Caco-2 (cell line): ENCODE results near the gene FDXR. TPM values are rescaled to one million over a fixed set of nuclear protein-coding genes. Genes with fewer than 3 reads are reported as not detected.
A peak's percentile ranks its signal among the peaks of the same experiment; 100 is the strongest.

ENCODE experiments used
- BruUV-seq: library from RNA; stranded (reverse); fragments of 400-500 nt; replicated peaks from 2 replicates; lab custom pipeline; 2021; lab: Mats Ljungman, UMichigan
- CTCF ChIA-PET: fragments of 300-600 bp; sonication (Branson Sonifier 250); formaldehyde crosslinking; loops from one replicate; lab custom pipeline; 2022; ENCODE audit warnings: antibody characterized with exemption; lab: Charles Lee
- POLR2A ChIA-PET: fragments of 300-600 bp; sonication (Branson Sonifier 250); formaldehyde crosslinking; loops from one replicate; lab custom pipeline; 2022; ENCODE audit warnings: antibody characterized with exemption; lab: Charles Lee
- DNase-seq, 2 experiments: peaks; one replicate each; pipeline versions ENCODE4 v3.0.0 to v3.0.0-alpha.2; 2020 to 2022
- H3K27me3 ChIP-seq: replicated peaks from 2 replicates; pipeline ENCODE4 v1.6.0; 2011; ENCODE audit warnings: low read length; ENCODE audit not compliant: control insufficient read depth, insufficient read depth
- H3K36me3 ChIP-seq: 2 replicates; pipeline ENCODE4 v1.5.1; 2011; ENCODE audit warnings: low read length; ENCODE audit not compliant: control insufficient read depth, insufficient read depth
- H3K4me1 ChIP-seq: fragments of 250-450 bp; sonication (Bioruptor Pico); 2 replicates; pipeline ENCODE4 v1.5.1; 2020; ENCODE audit warnings: mild to moderate bottlenecking
- H3K4me3 ChIP-seq: 2 replicates; pipeline ENCODE4 v1.5.1; 2011; ENCODE audit warnings: low read depth, mild to moderate bottlenecking, control low read depth, low read length
- H3K9me3 ChIP-seq: fragments of 250-450 bp; sonication (Bioruptor Pico); 2 replicates; pipeline ENCODE4 v1.5.1; 2020; ENCODE audit warnings: mild to moderate bottlenecking, moderate library complexity
- H3K27ac Mint-ChIP-seq: one replicate; pipeline ENCODE4 v1.8.0; 2022; ENCODE audit warnings: mixed read lengths; ENCODE audit not compliant: unreplicated experiment
- H3K27me3 Mint-ChIP-seq: one replicate; pipeline ENCODE4 v1.8.0; 2022; ENCODE audit warnings: mixed read lengths; ENCODE audit not compliant: insufficient read depth, unreplicated experiment
- H3K36me3 Mint-ChIP-seq: one replicate; pipeline ENCODE4 v1.8.0; 2022; ENCODE audit warnings: mild to moderate bottlenecking, mixed read lengths; ENCODE audit not compliant: insufficient read depth, unreplicated experiment
- H3K4me1 Mint-ChIP-seq: one replicate; pipeline ENCODE4 v1.8.0; 2022; ENCODE audit warnings: low read depth, mixed read lengths; ENCODE audit not compliant: unreplicated experiment
- H3K4me3 Mint-ChIP-seq: one replicate; pipeline ENCODE4 v1.8.0; 2022; ENCODE audit warnings: mild to moderate bottlenecking, moderate library complexity, mixed read lengths; ENCODE audit not compliant: unreplicated experiment
- H3K9me3 Mint-ChIP-seq: one replicate; pipeline ENCODE4 v1.8.0; 2022; ENCODE audit warnings: mixed read lengths; ENCODE audit not compliant: unreplicated experiment
- intact Hi-C: fragments of 100-400 bp; cut with micrococcal nuclease; formaldehyde crosslinking; loops from one replicate; pipeline ENCODE4 v1.10.0; 2022; ENCODE audit not compliant: unreplicated experiment
- total RNA-seq: library from RNA; stranded (reverse); gene quantifications from 2 replicates; pipeline ENCODE4 v1.2.3, GENCODE V29; 2022
- TF ChIP-seq, protein P1 (sequence below), 2 experiments: fragments of 200-600 bp in 1 of 2; IDR thresholded peaks; 1 replicate in 1 of 2; 2 replicates in 1 of 2; pipeline versions ENCODE4 v1.5.1 to v1.8.0; 2011 to 2022; ENCODE audit warnings: antibody characterized with exemption in 1 of 2, control low read depth in 1 of 2, inconsistent platforms in 1 of 2, low read depth in 1 of 2, low read length in 1 of 2, mild to moderate bottlenecking in 1 of 2, moderate library complexity in 1 of 2; ENCODE audit not compliant: insufficient read depth in 1 of 2, severe bottlenecking in 1 of 2, unreplicated experiment in 1 of 2

FDXR gene
- total RNA-seq, 1 experiment from 2014 or later, result 19.0 TPM

DNA sequence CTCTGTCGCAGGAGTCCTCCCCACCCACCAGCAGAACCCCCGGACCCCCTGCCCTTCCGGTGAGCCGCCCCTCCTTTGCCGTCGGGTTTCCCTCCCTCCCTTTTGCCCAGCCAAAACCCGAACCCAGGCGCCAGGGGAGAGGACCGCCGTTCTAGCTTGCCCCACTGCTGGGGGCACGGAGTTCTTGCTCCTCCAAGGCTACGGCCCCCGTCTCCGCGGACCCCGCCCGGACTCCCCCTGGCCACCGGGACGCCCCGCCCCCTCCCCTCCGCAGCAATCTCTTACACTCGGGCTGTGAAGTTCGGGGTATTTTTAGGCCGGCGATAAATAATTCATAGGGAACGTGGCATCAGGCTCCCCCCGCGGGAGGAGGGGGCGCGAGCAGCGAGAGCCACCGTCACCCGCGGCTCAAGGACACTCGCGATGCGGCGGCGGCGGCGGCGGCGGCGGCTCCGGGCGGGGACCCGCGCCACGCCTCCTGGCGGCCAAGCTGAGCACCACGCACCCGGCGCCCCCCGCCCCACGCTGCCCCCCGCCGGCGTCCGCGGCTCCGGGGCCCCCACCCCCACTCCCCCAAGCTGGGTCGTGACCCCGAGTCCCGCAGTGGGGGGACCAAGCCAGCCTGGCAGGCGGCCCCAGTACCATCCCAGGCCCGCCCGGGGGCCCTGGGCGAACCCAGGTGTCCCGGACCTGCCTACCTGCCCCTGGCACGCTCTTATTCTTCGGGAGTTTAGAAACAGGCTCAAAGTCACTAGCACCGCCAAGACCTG, 13.2 kb downstream of the FDXR start, which contains the start of gene GRIN2C:
GRIN2C (minus strand) TSS at position 427 of the 770 bp plus-strand sequence. CDS start 4,793 bp downstream, outside the sequence.
- no peak within 1 kb of the TSS for H3K27ac Mint-ChIP-seq

DNA sequence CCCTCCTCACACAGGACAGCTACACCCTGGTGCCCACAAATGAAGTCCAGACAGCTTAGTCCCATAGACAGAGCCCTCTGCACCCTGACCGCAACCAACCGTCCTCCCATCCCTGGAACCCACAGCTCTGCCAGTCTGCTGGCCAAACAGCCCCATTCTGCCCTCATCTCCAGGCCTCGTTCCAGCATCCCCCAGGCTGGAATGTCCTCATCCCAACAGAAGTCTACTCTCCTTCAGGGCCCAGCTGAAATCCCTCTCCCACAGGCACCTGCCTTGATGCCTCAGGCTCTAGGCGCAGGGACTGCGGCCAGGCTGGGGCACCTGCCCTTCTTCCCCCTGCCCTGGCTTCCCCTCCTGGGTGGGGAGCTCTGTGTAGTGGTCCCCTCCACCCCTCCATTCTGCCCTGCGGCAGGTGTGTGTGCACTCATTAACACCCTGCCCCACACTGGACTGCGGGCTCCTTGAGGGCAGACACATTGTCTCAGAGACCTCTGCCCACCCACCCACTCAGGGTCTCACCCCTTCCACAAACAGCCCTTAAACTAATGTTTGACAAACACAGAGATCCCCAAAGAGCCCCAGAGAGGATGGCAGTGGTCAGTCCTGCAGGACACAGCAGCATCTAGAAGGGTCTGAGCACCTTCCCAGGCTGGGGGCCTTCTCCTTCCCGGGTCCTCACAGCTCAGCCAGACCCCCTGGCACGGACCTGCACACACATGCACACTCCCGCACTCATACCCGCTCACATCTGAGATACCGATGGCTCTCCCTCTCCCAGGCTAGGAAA, 13.9 kb downstream of the FDXR start:
- H3K4me1 ChIP-seq, result peaks cover 32% of the 10 kb centered on the region
- DNase-seq, result no peak
- Mint-ChIP-seq H3K27me3 (peaks cover 33% of the 10 kb centered on the region), H3K4me1 (peaks cover 8% of the 10 kb centered on the region), H3K4me3 (peak overlapping the region; percentile 56), H3K27ac (no peak overlapping the region), H3K36me3 (peaks cover 19% of the 10 kb centered on the region), H3K9me3 (no peaks in the 10 kb centered on the region)
- ChIA-PET POLR2A (interaction anchor here (0.6 kb wide), 1 partner anchor 11 kb away, joined by 4 read pairs; no protein-coding TSS in a partner anchor), CTCF (interaction anchor here (0.7 to 4.9 kb wide), 5 partner anchors 8 to 123 kb away, joined by 3 to 43 read pairs (median 5); partner anchors contain the start of gene FDXR)
- no TSS peak for BruUV-seq
- TF ChIP-seq, protein P1, sequence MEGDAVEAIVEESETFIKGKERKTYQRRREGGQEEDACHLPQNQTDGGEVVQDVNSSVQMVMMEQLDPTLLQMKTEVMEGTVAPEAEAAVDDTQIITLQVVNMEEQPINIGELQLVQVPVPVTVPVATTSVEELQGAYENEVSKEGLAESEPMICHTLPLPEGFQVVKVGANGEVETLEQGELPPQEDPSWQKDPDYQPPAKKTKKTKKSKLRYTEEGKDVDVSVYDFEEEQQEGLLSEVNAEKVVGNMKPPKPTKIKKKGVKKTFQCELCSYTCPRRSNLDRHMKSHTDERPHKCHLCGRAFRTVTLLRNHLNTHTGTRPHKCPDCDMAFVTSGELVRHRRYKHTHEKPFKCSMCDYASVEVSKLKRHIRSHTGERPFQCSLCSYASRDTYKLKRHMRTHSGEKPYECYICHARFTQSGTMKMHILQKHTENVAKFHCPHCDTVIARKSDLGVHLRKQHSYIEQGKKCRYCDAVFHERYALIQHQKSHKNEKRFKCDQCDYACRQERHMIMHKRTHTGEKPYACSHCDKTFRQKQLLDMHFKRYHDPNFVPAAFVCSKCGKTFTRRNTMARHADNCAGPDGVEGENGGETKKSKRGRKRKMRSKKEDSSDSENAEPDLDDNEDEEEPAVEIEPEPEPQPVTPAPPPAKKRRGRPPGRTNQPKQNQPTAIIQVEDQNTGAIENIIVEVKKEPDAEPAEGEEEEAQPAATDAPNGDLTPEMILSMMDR (IDR thresholded peaks at IDR 0.05; ENCODE audit: insufficient read depth in 1 of 2, low read depth in 1 of 2, low read length in 1 of 2, severe bottlenecking in 1 of 2, unreplicated experiment in 1 of 2), result no peak
- H3K9me3 ChIP-seq, result no peaks in the 10 kb centered on the region
- intact Hi-C loops, result loop anchor here (10.0 kb wide), 1 partner anchor 204 kb away; no protein-coding TSS in a partner anchor
- peaks cover 13% of the 10 kb centered on the region for H3K27me3 ChIP-seq
- peaks cover 3% of the 10 kb centered on the region; the same call in 1 of the 2 replicates for H3K36me3 ChIP-seq
- no peak overlapping the region; the same call in 1 of the 2 replicates for H3K4me3 ChIP-seq

More for the DNA sequence above, 13.2 kb downstream of the FDXR start, which contains the start of gene GRIN2C:
- Mint-ChIP-seq H3K9me3 (no peaks in the 10 kb centered on the region), H3K27me3 (peaks cover 33% of the 10 kb centered on the region), H3K4me1 (peaks cover 8% of the 10 kb centered on the region), H3K4me3 (peak within 1 kb of the TSS; percentile 56), H3K36me3 (peaks cover 17% of the 10 kb centered on the region)
- intact Hi-C loops, result loop anchor here (10.0 kb wide), 1 partner anchor 205 kb away; no protein-coding TSS in a partner anchor
- ChIA-PET POLR2A (interaction anchor here (0.6 kb wide), 1 partner anchor 12 kb away, joined by 4 read pairs; no protein-coding TSS in a partner anchor), CTCF (interaction anchor here (0.7 to 4.9 kb wide), 5 partner anchors 8 to 122 kb away, joined by 3 to 43 read pairs (median 5); no protein-coding TSS in a partner anchor)
- Histone ChIP-seq H3K9me3 (no peaks in the 10 kb centered on the region), H3K36me3 (peaks cover 3% of the 10 kb centered on the region; the same call in 1 of the 2 replicates), H3K4me1 (peaks cover 32% of the 10 kb centered on the region), H3K4me3 (peak within 1 kb of the TSS; percentile 34), H3K27me3 (peaks cover 13% of the 10 kb centered on the region)
- no TSS peak for BruUV-seq
- TF ChIP-seq, protein P1 (IDR thresholded peaks at IDR 0.05; ENCODE audit: insufficient read depth in 1 of 2, low read depth in 1 of 2, low read length in 1 of 2, severe bottlenecking in 1 of 2, unreplicated experiment in 1 of 2), result peak in 1 of 2 experiments; percentile 49
- DNase-seq, result peak in 1 of 2 experiments; percentile 56
